GM12801 (cell line): ENCODE results near the gene BAIAP2.

ENCODE experiments used
- CTCF ChIP-seq: IDR thresholded peaks from one replicate; pipeline ENCODE4 v1.5.1; 2011; ENCODE audit warnings: control low read depth; ENCODE audit not compliant: insufficient read length; ENCODE audit errors: extremely low read depth

Gene BAIAP2

GRCh38 chr17:81129289-81129688 lies 94.3 kb downstream of the BAIAP2 start:
- no peak for TF ChIP-seq CTCF

GRCh38 chr17:81129711-81130367 lies 94.9 kb downstream of the BAIAP2 start:
- no peak for TF ChIP-seq CTCF

- no peak for TF ChIP-seq CTCF
Measured at GRCh38 chr17:81130385-81131361, 95.7 kb downstream of the BAIAP2 start.

- no peak for TF ChIP-seq CTCF
Measured at GRCh38 chr17:81131486-81132196, 96.7 kb downstream of the BAIAP2 start.

- no peak for TF ChIP-seq CTCF
Measured at GRCh38 chr17:81132197-81132540, 97.2 kb downstream of the BAIAP2 start.

GRCh38 chr17:81132770-81133723 lies 98.1 kb downstream of the BAIAP2 start:
- no peak for TF ChIP-seq CTCF
